Occipital lobe (tissue), 2 donors: ENCODE measurements around the gene PIK3R5. TPM values are rescaled to one million over a fixed set of nuclear protein-coding genes. Genes with fewer than 3 reads are reported as not detected.

Experiments
- DNase-seq: peaks from one replicate; lab custom pipeline; 2025; lab: John Stamatoyannopoulos, UW
- total RNA-seq: library from RNA; depleted of rRNA; stranded (reverse); fragments of >200 nt; gene quantifications from one replicate; pipeline ENCODE4 v1.2.3, GENCODE V29; 2014

The PIK3R5 gene
- total RNA-seq, 1 donor from 2014 or later, result 0.62 TPM

GRCh38 chr17:8879410-8879809, 86.1 kb downstream of the PIK3R5 start:
- DNase-seq, result no peak

- DNase-seq, result no peak
Observed at GRCh38 chr17:8877984-8878383, 87.5 kb downstream of the PIK3R5 start.

- DNase-seq, result no peak
Observed at GRCh38 chr17:8875957-8876356, 89.5 kb downstream of the PIK3R5 start.

DNA sequence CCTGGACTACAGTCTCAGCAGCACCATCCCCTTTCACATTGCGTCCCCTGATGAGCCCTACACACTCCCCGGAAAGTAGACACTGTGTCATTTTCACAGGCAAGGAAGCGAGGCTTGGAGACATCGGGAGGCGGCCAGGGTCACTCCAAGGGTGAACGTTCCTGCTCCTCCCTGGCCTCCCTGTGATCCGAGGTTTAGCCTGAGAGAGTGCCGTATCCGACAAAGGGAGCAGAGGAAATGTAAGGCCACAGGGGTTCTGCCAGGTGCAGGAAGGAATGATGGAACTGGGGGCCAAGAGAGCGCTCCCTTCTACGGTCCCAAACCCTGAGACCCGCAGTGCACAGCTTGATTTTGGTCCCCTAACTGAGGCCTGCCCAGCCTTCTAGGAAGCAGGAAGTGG, 90.1 kb downstream of the PIK3R5 start:
- no peak for DNase-seq

GRCh38 chr17:8873801-8874715, 91.4 kb downstream of the PIK3R5 start:
- no peak for DNase-seq

DNA sequence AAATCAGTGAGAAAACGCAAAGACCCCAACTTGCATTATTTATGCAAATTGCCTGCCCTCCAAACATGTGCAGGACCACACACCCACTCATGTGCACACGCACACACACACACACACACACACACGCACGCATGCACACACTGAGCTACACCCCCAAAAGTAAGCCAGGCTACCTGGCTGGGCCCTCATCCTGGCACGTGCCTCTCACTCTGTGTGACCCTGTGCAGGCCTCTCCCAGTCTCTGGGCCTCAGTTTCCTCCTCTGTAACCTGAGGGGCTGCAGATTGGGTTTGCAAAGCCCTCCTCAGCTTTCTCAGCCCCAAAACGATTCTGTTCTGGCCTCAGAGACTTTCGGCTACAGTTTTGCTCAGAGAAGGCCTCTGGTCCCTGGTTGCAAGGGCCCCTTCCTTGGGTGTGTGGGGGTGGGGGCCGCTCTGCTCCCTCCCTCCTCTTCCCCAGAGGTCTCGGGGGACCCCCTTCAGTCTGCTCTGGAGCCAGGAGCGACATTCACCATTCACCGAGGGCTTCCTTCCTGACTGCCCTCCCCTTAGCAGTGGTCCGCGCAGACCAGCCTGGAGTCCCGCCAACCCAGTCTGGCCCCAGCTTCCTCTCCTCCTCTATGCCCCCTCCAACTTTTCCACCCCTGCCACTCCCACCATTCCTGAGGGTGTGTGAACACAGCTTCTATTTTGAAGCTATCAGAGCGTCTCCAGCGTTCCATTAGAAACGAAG, 92.6 kb downstream of the PIK3R5 start:
- no peak for DNase-seq

- no peak for DNase-seq
Observed at GRCh38 chr17:8872036-8872704, 93.3 kb downstream of the PIK3R5 start.

- DNase-seq, result no peak
Observed at GRCh38 chr17:8871081-8871581, 94.4 kb downstream of the PIK3R5 start.

DNA sequence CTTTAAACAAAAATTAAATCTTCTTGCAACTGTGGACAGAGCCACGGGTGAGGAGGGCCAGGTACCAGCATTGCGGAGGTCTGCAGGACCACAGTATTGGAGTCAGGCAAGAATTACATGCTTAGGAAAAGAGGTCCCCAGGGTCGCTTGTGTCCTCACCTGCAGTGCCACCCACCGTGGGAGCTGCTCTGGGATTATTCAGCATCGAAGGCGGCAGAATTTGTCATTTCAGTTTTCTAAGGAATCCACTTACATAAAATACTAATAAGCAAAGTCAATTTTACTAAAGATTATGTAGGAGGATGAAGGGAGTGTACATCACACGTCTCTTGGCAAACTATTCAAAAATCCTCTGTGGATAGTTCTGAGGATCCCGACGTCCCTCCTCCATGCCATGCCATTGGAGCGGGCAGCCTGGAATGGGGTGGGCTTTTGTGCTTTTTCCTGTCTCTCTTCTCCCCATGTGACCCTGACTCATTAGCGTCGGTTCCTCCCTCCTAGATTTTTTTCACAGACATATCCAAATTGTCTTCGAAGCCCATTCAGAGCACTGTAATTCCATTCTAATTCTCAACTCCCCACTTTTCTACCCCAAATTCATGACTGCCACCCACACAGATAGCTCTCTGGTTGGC, 95.0 kb downstream of the PIK3R5 start:
- no peak for DNase-seq

- DNase-seq, result no peak
Observed at GRCh38 chr17:8869114-8869815, 96.2 kb downstream of the PIK3R5 start.

DNA sequence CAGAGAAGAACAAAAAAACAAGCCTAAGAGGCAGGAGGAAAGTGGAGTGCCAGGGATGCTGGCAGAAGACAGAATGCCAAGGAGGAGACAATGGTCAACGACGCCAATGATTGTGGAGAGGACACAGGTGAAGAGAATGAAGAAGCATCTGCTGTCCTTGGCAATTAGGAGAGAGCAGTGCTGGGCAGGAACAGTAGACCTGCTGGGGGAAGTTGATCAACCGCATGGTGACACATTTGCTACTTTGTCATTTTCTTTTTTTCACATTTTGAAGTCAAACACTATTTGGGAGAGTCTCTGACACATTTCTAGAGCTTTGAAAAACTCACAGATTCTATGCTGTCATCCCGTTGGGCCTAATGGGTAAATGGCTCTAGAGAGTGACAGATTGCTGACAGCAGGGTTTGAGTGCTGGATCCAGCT, 97.0 kb downstream of the PIK3R5 start:
- DNase-seq, result no peak

GRCh38 chr17:8868092-8868491, 97.4 kb downstream of the PIK3R5 start:
- DNase-seq, result no peak

DNA sequence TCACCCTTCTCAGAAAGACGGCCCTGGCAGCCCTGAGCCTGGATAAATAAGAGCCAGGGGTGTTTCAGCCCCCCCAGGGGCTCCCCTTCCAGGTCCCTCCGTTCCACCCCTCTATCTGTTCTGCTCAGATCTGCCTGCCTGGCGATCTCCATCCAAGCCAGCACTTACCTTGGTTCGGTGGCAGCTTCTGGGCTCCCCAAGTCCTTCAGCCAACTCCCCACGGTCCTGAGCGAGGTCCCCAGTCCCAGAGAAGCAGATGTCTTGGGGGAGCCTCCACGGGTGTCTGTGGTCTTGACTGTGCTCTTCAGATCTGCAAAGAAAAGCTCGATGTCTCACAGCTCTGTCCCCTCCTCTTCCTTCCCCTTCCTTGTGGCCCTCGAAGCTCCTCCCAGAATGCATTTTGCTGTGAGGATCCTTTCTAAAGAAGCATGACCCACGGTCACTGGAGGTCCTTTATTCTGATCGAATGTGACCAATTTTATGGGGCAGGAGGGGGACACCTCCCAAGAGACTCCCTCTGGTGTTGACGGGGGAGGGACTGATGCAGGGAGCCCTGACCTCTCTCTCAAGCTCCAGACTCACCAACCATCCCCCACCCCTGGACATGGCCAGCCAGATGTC, 98.0 kb downstream of the PIK3R5 start, which contains the start of gene PIK3R6:
TSS of gene PIK3R6 (minus strand) at position 314 of the 621 bp plus-strand sequence. CDS start 17,880 bp downstream, outside the sequence.
- DNase-seq, result no peak

DNA sequence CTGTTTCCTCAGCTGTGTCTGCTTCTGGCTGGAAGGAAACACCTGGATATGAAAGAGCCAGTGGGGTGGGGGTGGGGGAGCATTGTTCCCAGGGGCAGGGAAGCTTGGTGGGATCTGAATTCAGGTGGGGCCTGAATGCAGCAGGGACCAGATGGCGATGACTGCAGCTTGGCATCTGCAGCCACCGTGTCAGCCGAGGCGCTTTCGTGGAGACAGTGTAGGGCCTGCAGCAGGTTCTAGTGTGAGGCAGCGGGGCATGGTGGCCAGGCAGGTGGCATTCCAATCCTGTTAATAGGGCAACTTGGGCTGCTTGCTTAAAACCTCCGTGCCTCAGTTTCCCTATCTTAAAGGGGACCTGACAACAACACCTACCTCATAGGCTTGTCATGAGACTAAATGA, 99.7 kb downstream of the PIK3R5 start:
- DNase-seq, result no peak

- no peak for DNase-seq
Observed at GRCh38 chr17:8865385-8865784, 100.1 kb downstream of the PIK3R5 start.

GRCh38 chr17:8862213-8863056, 103.1 kb downstream of the PIK3R5 start:
- no peak for DNase-seq

DNA sequence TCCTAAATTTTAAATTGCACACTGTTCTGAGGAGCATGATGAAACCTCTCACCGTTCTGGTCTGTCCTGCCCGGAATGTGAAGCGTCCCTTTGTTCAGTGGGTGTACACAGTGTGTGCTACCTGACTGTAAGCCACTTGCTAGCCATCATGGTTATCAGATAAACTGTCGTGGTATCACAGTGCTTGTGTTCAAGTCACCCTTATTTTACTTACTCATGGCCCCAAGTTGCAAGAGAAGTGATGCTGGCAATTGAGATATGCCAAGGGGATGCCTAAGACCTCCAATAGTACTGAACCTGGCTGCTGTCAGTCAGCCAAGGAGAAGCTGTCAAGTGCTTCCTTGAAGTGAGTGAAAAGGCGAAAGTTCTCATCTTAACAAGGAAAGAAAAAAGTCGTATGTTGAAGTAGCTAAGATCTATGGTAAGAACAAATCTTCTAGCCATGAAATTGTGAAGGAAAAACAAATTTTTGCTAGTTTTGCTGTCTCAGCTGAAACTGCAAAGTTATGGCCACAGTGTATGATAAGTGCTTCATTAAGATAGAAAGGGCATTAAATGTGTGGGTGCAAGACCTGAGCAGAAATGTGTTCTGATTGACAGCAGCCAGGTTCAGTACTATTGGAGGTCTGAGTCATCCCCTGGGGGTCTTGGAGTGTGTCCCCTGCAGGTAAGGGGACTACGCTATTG, 103.9 kb downstream of the PIK3R5 start:
- DNase-seq, result no peak

DNA sequence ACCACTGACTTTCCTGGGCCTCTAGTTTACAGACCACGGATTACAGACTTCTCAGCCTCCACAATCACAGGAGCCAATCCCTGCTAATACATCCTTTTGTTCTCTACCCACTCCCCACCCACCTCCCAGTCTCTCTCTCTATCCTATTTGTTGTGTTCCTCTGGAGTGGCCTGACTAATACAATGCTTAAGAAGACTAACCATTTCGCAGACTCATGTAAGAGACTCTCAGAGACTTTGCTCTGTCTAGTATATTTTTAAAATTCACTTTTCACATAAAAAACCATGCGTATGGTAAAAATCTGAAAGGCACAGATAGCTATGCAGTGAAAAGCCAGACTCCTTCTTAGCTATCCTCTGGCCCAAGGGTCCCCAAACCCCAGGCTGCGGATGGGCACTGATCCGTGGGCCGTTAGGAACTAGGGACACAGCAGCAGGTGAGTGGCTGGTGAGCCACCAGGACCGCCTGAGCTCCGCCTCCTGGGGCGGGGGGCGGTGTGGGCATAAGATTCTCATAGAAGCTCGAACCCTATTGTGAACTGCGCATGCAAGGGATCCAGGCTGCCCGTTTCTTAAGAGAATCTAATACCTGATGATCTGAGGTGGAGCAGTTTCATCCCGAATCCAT, 105.6 kb downstream of the PIK3R5 start:
- no peak for DNase-seq
